NCI-H2227 treated with DMSO at 0.1 percent for 48 hours (cell line): ENCODE results near the gene NCKAP1.
A peak's percentile ranks its signal among the peaks of the same experiment; 100 is the strongest.

Source experiments
- DNase-seq: peaks from one replicate; lab custom pipeline; 2025; lab: John Stamatoyannopoulos, UW

The NCKAP1 gene

GRCh38 chr2:182868054-182868796, 170.0 kb downstream of the NCKAP1 start:
- DNase-seq = peak; percentile 41

- peak; percentile 20 for DNase-seq
These were observed 170.7 kb downstream of the NCKAP1 start for GRCh38 chr2:182867426-182868053.

- DNase-seq = peak; percentile 64
These were observed 171.5 kb downstream of the NCKAP1 start, which contains the start of gene FRZB for GRCh38 chr2:182866461-182867406. FRZB (minus strand) TSS chr2:182866637; CDS start chr2:182866552, 85 bp downstream.

DNA sequence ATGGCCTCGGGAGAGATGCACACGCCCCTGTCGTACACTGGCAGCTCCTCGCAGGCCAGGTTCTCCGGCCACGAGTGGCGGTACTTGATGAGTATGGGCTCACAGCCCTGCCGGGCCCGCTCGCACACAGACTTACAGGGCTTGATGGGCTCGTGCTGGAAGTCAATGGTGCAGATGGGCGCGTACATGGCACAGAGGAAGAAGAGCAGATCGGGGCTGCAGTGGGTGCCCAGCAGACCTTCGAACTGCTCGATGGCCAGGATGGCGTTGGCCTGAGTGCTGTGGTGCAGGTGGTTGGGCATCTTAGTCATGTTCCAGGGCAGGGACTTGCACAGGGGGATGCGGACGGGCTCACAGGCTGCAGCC, 172.2 kb downstream of the NCKAP1 start:
- peak; percentile 46 for DNase-seq

DNA sequence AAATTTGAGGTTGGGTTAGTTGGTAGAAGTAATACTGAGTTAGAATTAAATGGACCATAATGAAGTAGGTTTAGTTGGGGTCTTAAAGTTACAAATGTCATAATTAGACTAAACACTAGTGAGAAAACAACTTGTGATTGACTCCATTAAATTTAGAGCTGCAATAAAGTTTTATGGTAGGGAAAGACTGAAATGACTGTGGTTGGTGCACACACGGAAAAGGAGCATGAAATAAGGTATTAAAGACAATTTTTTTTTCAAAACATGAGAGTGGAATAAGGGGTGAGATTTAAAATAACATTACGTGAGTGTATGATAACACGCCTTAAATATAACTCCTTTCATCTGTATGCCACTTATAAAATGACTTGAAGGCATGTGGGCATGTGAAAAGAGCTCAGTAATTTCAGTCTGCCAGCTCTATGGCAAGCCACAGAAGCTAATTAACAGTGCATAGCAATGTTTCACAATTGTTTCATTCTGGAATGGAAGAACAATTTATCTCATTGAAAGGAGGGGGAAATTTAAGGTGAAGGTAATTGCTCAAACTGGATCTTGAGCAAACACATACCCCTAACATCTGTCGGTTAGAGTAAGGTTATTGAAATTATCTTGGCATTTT, 173.2 kb downstream of the NCKAP1 start:
- no peak for DNase-seq

DNA sequence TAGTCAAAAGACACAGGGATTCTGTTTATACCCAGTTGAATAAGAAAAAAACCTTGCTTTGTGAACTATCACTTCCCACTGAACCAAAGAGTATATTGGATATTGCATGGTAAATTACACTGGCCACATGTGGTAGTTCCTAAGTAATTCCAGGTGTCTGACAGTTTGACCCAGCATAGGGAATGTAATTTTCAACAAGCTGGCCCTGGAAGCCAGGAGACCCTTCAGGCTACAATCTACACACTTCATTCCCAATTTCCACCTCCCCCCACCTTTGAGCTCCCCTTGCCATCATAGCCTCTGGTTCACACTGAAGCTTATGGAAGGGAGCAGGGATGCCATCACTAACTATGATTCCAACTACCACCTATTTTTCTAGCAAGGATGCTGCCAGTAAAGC, 174.6 kb downstream of the NCKAP1 start:
- DNase-seq = no peak

- DNase-seq = no peak
These were observed 176.2 kb downstream of the NCKAP1 start for GRCh38 chr2:182862091-182862490.

- no peak for DNase-seq
These were observed 177.4 kb downstream of the NCKAP1 start for GRCh38 chr2:182860858-182861257.
